HepG2 (cell line): ENCODE results near the gene PRCD. TPM values are rescaled to one million over a fixed set of nuclear protein-coding genes. Genes with fewer than 3 reads are reported as not detected.
A peak's percentile ranks its signal among the peaks of the same experiment; 100 is the strongest.

Source experiments
- ATAC-seq: fragments of 200-7000 bp; cut with Tn5 transposase; 3 replicates; pipeline ENCODE4 v1.9.1; 2020; ENCODE audit warnings: mild to moderate bottlenecking, moderate library complexity
- BruUV-seq: library from RNA; stranded (reverse); fragments of 400-500 nt; replicated peaks from 2 replicates; lab custom pipeline; 2021; lab: Mats Ljungman, UMichigan
- CTCF ChIA-PET: fragments of 300-600 bp; formaldehyde crosslinking; extraction: SDS; loops from one replicate; lab custom pipeline; 2021; ENCODE audit warnings: low total read pairs, inconsistent platforms, low intra/inter-chr PET ratio; lab: Yijun Ruan, JAX
- POLR2A ChIA-PET: fragments of 350-600 bp; sonication (Branson Sonifier 250); formaldehyde crosslinking; loops from one replicate; lab custom pipeline; 2020; ENCODE audit warnings: antibody characterized with exemption, inconsistent platforms; lab: Yijun Ruan, JAX
- DNase-seq: peaks from one replicate; pipeline ENCODE4 v3.0.0-alpha.2; 2015; ENCODE audit warnings: low spot score
- FAIRE-seq: peaks from 3 replicates; lab custom pipeline; 2011; peaks lifted over from hg19 to GRCh38; lab: Jason Lieb, UNC
- H2AFZ ChIP-seq: one replicate; pipeline ENCODE4 v1.6.1; 2011; ENCODE audit warnings: low read length, inconsistent platforms
- H3K27ac ChIP-seq: fragments of 300-600 bp; 3 replicates; pipeline ENCODE4 v1.8.0; 2011; ENCODE audit warnings: mixed run types, mild to moderate bottlenecking, mixed read lengths, low read length, inconsistent platforms; ENCODE audit not compliant: insufficient read depth; ENCODE audit errors: extremely low read length
- H3K27me3 ChIP-seq, 2 experiments: fragments of 200-600 bp in 1 of 2; 2 replicates in 1 of 2; 3 replicates in 1 of 2; pipeline versions ENCODE4 v1.6.0 to v1.8.0; 2011; ENCODE audit warnings: low read length in 2 of 2, mild to moderate bottlenecking in 2 of 2, moderate library complexity in 2 of 2, inconsistent platforms in 1 of 2; ENCODE audit not compliant: insufficient read depth in 2 of 2, control insufficient read depth in 1 of 2
- H3K36me3 ChIP-seq, 2 experiments: fragments of 200-600 bp in 1 of 2; replicated peaks in 1 of 2; 2 replicates in 1 of 2; 3 replicates in 1 of 2; pipeline versions ENCODE4 v1.5.1 to v1.8.0; 2011; ENCODE audit warnings: low read length in 2 of 2, inconsistent platforms in 1 of 2; ENCODE audit not compliant: insufficient read depth in 2 of 2, control insufficient read depth in 1 of 2
- H3K4me1 ChIP-seq: 2 replicates; pipeline ENCODE4 v1.5.1; 2012; ENCODE audit warnings: low read length, inconsistent platforms; ENCODE audit not compliant: insufficient read depth
- H3K4me2 ChIP-seq: 2 replicates; pipeline ENCODE4 v1.6.0; 2011; ENCODE audit warnings: low read depth, low read length, inconsistent platforms
- H3K4me3 ChIP-seq, 3 experiments: fragments of 200-600 bp in 1 of 3; sonication (generic), shearing (Covaris generic) in 1 of 3; replicated peaks in 1 of 3; 2 replicates each; pipeline ENCODE4 v1.5.1; 2011 to 2016; ENCODE audit warnings: low read length in 3 of 3, inconsistent platforms in 2 of 3, low read depth in 2 of 3, mild to moderate bottlenecking in 2 of 3, control low read depth in 1 of 3, mixed read lengths in 1 of 3; ENCODE audit not compliant: insufficient read depth in 1 of 3
- H3K79me2 ChIP-seq: one replicate; pipeline ENCODE4 v1.6.1; 2011; ENCODE audit warnings: low read length, inconsistent platforms; ENCODE audit not compliant: insufficient read depth
- H3K9ac ChIP-seq: 2 replicates; pipeline ENCODE4 v1.6.0; 2011; ENCODE audit warnings: mild to moderate bottlenecking, low read depth, low read length, inconsistent platforms; ENCODE audit not compliant: insufficient read depth
- H3K9me3 ChIP-seq: 2 replicates; pipeline ENCODE4 v1.5.1; 2012; ENCODE audit warnings: mild to moderate bottlenecking, low read length
- H4K20me1 ChIP-seq: 2 replicates; pipeline ENCODE4 v1.6.0; 2011; ENCODE audit warnings: inconsistent platforms, mild to moderate bottlenecking, low read length, moderate library complexity; ENCODE audit not compliant: insufficient read depth
- CTCF ChIP-seq: sonication (generic); formaldehyde crosslinking; IDR thresholded peaks from 2 replicates; pipeline ENCODE4 v1.5.0; 2020; ENCODE audit warnings: mild to moderate bottlenecking, missing genetic modification reagents, moderate library complexity
- KLF15 ChIP-seq: sonication (generic); formaldehyde crosslinking; IDR thresholded peaks from 2 replicates; pipeline ENCODE4 v1.8.1; 2023; ENCODE audit warnings: borderline replicate concordance, mild to moderate bottlenecking, inconsistent platforms, missing genetic modification reagents, mixed read lengths
- TFDP1 ChIP-seq: IDR thresholded peaks from 2 replicates; pipeline ENCODE4 v1.6.1; 2016; ENCODE audit warnings: missing compliant biosample characterization, missing genetic modification reagents, borderline replicate concordance
- TRIM24 ChIP-seq: sonication (generic); formaldehyde crosslinking; IDR thresholded peaks from 2 replicates; pipeline ENCODE4 v1.8.0; 2022; ENCODE audit warnings: mild to moderate bottlenecking, missing genetic modification reagents
- ZBTB3 ChIP-seq: sonication (generic); formaldehyde crosslinking; IDR thresholded peaks from 2 replicates; pipeline ENCODE4 v1.4.0; 2020; ENCODE audit warnings: low read depth, mild to moderate bottlenecking, moderate library complexity, missing genetic modification reagents, borderline replicate concordance
- ZC3H4 ChIP-seq: sonication (generic); formaldehyde crosslinking; IDR thresholded peaks from 2 replicates; pipeline ENCODE4 v1.4.0; 2020; ENCODE audit warnings: missing genetic modification reagents, borderline replicate concordance
- ZFP1 ChIP-seq: IDR thresholded peaks from 2 replicates; pipeline ENCODE4 v1.6.1; 2016
- ZNF180 ChIP-seq: sonication (generic); formaldehyde crosslinking; IDR thresholded peaks from 2 replicates; pipeline ENCODE4 v1.4.0; 2020; ENCODE audit warnings: low read depth, missing genetic modification reagents, borderline replicate concordance
- ZNF232 ChIP-seq: sonication (generic); formaldehyde crosslinking; IDR thresholded peaks from 2 replicates; pipeline ENCODE4 v1.4.0; 2020; ENCODE audit warnings: missing genetic modification reagents, borderline replicate concordance
- ZNF251 ChIP-seq: sonication (generic); formaldehyde crosslinking; IDR thresholded peaks from 2 replicates; pipeline ENCODE4 v1.9.0; 2021; ENCODE audit warnings: mild to moderate bottlenecking, missing genetic modification reagents
- ZNF597 ChIP-seq: sonication (generic); formaldehyde crosslinking; IDR thresholded peaks from 2 replicates; pipeline ENCODE4 v1.5.0; 2020; ENCODE audit warnings: missing genetic modification reagents
- ZNF713 ChIP-seq: sonication (generic); formaldehyde crosslinking; IDR thresholded peaks from 2 replicates; pipeline ENCODE4 v1.4.0; 2020; ENCODE audit warnings: mild to moderate bottlenecking, missing genetic modification reagents
- ZNF724P ChIP-seq: sonication (generic); formaldehyde crosslinking; IDR thresholded peaks from 2 replicates; pipeline ENCODE4 v1.8.0; 2022; ENCODE audit warnings: missing genetic modification reagents, borderline replicate concordance
- ZNF792 ChIP-seq: IDR thresholded peaks from 2 replicates; pipeline ENCODE4 v1.6.1; 2016
- WGBS: methylation state at CpG from one replicate; pipeline ENCODE4 v1.1.6; 2017; ENCODE audit warnings: low lambda C conversion rate; 5-methylcytosine and 5-hydroxymethylcytosine counted together
- in situ Hi-C: cut with HindIII; loops from 2 replicates; pipeline ENCODE4 v1.10.0; 2017; ENCODE audit warnings: low pct_unique_long_range_greater_than_20kb; ENCODE audit not compliant: extremely low pct_ligation_motif_present
- intact Hi-C: fragments of 100-400 bp; cut with micrococcal nuclease; formaldehyde crosslinking; loops from one replicate; pipeline ENCODE4 v1.10.0; 2022; ENCODE audit not compliant: unreplicated experiment
- polyA plus RNA-seq, 8 experiments: library from polyadenylated mRNA; depleted of rRNA in 3 of 8; stranded (reverse) in 7 of 8; unstranded in 1 of 8; fragments of >200 nt; fragmentation: Illumina TruSeq in 4 of 8; extraction: Trizol in 4 of 8; gene quantifications; 2 replicates each; pipeline versions ENCODE4 v1.2.1 to v1.2.3, GENCODE V29; 2011 to 2016; ENCODE audit warnings: low read depth in 4 of 8, missing spikeins in 1 of 8, mixed read lengths in 1 of 8; ENCODE audit not compliant: insufficient read depth in 1 of 8
- total RNA-seq, 5 experiments: library from RNA; depleted of rRNA; stranded (reverse); fragments of >200 nt; fragmentation: Illumina TruSeq; extraction: Trizol; gene quantifications; 2 replicates each; pipeline ENCODE4 v1.2.3, GENCODE V29; 2016; ENCODE audit warnings: low read depth in 1 of 5
- TF ChIP-seq, protein P1 (sequence below), 2 experiments: sonication (generic) in 1 of 2; formaldehyde crosslinking in 1 of 2; IDR thresholded peaks; 2 replicates each; pipeline versions ENCODE4 v1.5.1 to v1.6.1; 2011 to 2020; ENCODE audit warnings: borderline replicate concordance in 1 of 2, low read depth in 1 of 2, low read length in 1 of 2, mild to moderate bottlenecking in 1 of 2, missing genetic modification reagents in 1 of 2, moderate library complexity in 1 of 2

The PRCD gene
- total and polyA plus RNA-seq, 2 of the 13 experiments (the other 11 are each of a cell fraction or from before 2014, with no cell fraction given), result 0.51 TPM; not detected in 1

GRCh38 chr17:76558198-76559095, 18.6 kb downstream of the PRCD start:
- H3K27ac ChIP-seq, result peak overlapping the region; percentile 90
- peaks cover 62% of the 10 kb centered on the region for H3K4me1 ChIP-seq
- peaks cover 47% of the 10 kb centered on the region for H4K20me1 ChIP-seq
- no peak overlapping the region for H2AFZ ChIP-seq
- in situ Hi-C loops, result loop anchor here (5.0 kb wide), 1 partner anchor 36 kb away; no protein-coding TSS in a partner anchor
- ATAC-seq (peak; percentile 41), FAIRE-seq (peak; percentile 37), DNase-seq (no peak)
- peaks cover 10 to 31% of the 10 kb centered on the region in 2 experiments for H3K36me3 ChIP-seq
- intact Hi-C loops, result loop anchor here (5.0 to 10.0 kb wide), 2 partner anchors 54 to 146 kb away; no protein-coding TSS in a partner anchor
- ChIA-PET POLR2A (interaction anchor here (1.3 to 6.5 kb wide), 17 partner anchors 10 to 144 kb away, joined by 3 to 129 read pairs (median 19); partner anchors contain the start of gene ST6GALNAC2), CTCF (interaction anchor here (1.1 to 2.9 kb wide), 6 partner anchors 23 to 123 kb away, joined by 3 to 19 read pairs (median 6); no protein-coding TSS in a partner anchor)
- H3K9me3 ChIP-seq, result no peaks in the 10 kb centered on the region
- no peaks in the 10 kb centered on the region; a peak in 1 of 5 replicates for H3K27me3 ChIP-seq
- peak overlapping the region; percentile 98 for H3K9ac ChIP-seq
- peak overlapping the region; percentile 82 for H3K4me2 ChIP-seq
- no TSS peak for BruUV-seq
- under 1% methylated on average over 14 of the region's 14 CpGs for WGBS
- H3K79me2 ChIP-seq, result peaks cover 55% of the 10 kb centered on the region
- peak overlapping the region; percentile 79 to 89 (median 86) for H3K4me3 ChIP-seq
- peak; percentile 84 for TF ChIP-seq CTCF
- no peak for TF ChIP-seq ZNF597 (CRISPR knock-in tag)
- TF ChIP-seq ZNF232 (CRISPR knock-in tag), result no peak
- TF ChIP-seq TFDP1 (CRISPR knock-in tag), result no peak
- TF ChIP-seq ZNF251 (CRISPR knock-in tag), result no peak
- TF ChIP-seq, protein P1, sequence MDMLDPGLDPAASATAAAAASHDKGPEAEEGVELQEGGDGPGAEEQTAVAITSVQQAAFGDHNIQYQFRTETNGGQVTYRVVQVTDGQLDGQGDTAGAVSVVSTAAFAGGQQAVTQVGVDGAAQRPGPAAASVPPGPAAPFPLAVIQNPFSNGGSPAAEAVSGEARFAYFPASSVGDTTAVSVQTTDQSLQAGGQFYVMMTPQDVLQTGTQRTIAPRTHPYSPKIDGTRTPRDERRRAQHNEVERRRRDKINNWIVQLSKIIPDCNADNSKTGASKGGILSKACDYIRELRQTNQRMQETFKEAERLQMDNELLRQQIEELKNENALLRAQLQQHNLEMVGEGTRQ (IDR thresholded peaks at IDR 0.05; ENCODE audit: low read depth, low read length), result no peak
- TF ChIP-seq, protein P1 (CRISPR knock-in tag; IDR thresholded peaks at IDR 0.05; ENCODE audit: borderline replicate concordance), result no peak
- no peak for TF ChIP-seq ZBTB3 (CRISPR knock-in tag)
- 0 out of 2 replicates have a peak, but pooled peaks have one; percentile 41 for TF ChIP-seq ZNF792 (CRISPR knock-in tag)
- TF ChIP-seq ZNF724P, result no peak
- 0 out of 2 replicates have a peak, but pooled peaks have one; percentile 22 for TF ChIP-seq ZC3H4 (CRISPR knock-in tag)
- TF ChIP-seq TRIM24 (CRISPR knock-in tag), result no peak
- TF ChIP-seq ZNF180 (CRISPR knock-in tag), result peak; percentile 36; the same call in 1 of the 2 replicates
- no peak for TF ChIP-seq KLF15 (CRISPR knock-in tag)
- no peak for TF ChIP-seq ZFP1 (CRISPR knock-in tag)
- TF ChIP-seq ZNF713 (CRISPR knock-in tag), result no peak
